Right lobe of liver (tissue), 4 donors: ENCODE results near the gene COL4A3.

Experiments
- POLR2A ChIP-seq: fragments of 450-650 bp; IDR thresholded peaks from one replicate; pipeline ENCODE4 v1.6.1; 2017; ENCODE audit warnings: antibody characterized with exemption, mild to moderate bottlenecking
- TF ChIP-seq, protein P1 (sequence below), 4 donors: fragments of 200-600 bp in 3 of 4; fragments of 450-650 bp in 1 of 4; IDR thresholded peaks; one replicate each; pipeline versions ENCODE4 v1.5.1 to v1.8.0; 2016 to 2022; ENCODE audit warnings: antibody characterized with exemption in 4 of 4, mild to moderate bottlenecking in 2 of 4
- donor health status: DM: no; HTN: no; CAD: no.
- donor health status: DM: no; HTN: no; CAD: no.
- donor health status: DM: no; HTN: yes; CAD: no.

DNA sequence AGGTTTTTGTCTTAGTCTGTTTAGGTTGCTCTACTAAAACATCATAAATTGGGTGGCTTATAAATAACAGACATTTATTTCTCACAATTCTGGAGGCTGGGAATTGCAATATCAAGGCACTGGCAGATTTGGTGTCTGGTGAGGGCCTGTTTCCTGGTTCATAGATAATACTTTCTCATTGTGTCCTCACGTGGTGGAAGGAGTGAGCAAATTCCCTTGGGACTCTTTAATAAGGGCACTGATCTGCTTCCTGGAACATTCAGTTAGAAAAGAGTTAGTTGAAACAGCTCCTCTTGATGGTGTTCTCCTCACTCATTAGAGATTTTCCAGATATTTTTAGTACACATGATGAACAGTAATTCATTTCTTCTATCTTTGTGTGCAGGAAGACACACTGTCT lies 22.3 kb downstream of the COL4A3 start:
- TF ChIP-seq, protein P1, sequence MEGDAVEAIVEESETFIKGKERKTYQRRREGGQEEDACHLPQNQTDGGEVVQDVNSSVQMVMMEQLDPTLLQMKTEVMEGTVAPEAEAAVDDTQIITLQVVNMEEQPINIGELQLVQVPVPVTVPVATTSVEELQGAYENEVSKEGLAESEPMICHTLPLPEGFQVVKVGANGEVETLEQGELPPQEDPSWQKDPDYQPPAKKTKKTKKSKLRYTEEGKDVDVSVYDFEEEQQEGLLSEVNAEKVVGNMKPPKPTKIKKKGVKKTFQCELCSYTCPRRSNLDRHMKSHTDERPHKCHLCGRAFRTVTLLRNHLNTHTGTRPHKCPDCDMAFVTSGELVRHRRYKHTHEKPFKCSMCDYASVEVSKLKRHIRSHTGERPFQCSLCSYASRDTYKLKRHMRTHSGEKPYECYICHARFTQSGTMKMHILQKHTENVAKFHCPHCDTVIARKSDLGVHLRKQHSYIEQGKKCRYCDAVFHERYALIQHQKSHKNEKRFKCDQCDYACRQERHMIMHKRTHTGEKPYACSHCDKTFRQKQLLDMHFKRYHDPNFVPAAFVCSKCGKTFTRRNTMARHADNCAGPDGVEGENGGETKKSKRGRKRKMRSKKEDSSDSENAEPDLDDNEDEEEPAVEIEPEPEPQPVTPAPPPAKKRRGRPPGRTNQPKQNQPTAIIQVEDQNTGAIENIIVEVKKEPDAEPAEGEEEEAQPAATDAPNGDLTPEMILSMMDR (IDR thresholded peaks at IDR 0.05) = no peak
- TF ChIP-seq POLR2A = no peak
